Heart left ventricle (tissue), 13 donors: Measurements from ENCODE around the gene ZCCHC2.

Experiments used
- POLR2A ChIP-seq, 2 donors: fragments of 450-650 bp; IDR thresholded peaks; one replicate each; pipeline ENCODE4 v1.6.1; 2017; ENCODE audit warnings: antibody characterized with exemption in 2 of 2, mild to moderate bottlenecking in 2 of 2, moderate library complexity in 2 of 2
- TF ChIP-seq, protein P1 (sequence below), 12 donors: fragments of 200-600 bp; sonication (generic) in 4 of 12; IDR thresholded peaks; one replicate each; pipeline versions ENCODE4 v1.5.0 to v1.8.0; 2018 to 2022; ENCODE audit warnings: antibody characterized with exemption in 12 of 12, mild to moderate bottlenecking in 5 of 12
- donor health status: ischemic (EF 13 %, LVEDD 7.1; RV severe dilation, severe dysfunction).
- donor health status: DM: no; HTN: yes; CAD: no.
- donor health status: DM: no; HTN: no; CAD: no.
- donor health status: ischemic (EF 25% LVEDD 6.9; RV normal size, moderate dysfunction).
- donor health status: ischemic (EF 25% LVEDD 5.7; RV mildly dilated, moderate dysfunction).
- donor health status: ischemic (EF 35%, LVEDD 5.7; RV mildly dilated, moderate dysfunction).
- donor health status: nonischemic (EF 11% LVEDD 7.7; RV severe dilation, severe dysfunction).
- donor health status: DM: yes; HTN: yes; CAD: no.
- donor health status: PGD.
- donor health status: ischemic (EF 29% LVEDD 5.4; RV normal size, mild dysfunction).
- donor health status: nonischemic (EF 23%, LVEDD 6.1; RV moderate dilation, normal function).

- TF ChIP-seq, protein P1, sequence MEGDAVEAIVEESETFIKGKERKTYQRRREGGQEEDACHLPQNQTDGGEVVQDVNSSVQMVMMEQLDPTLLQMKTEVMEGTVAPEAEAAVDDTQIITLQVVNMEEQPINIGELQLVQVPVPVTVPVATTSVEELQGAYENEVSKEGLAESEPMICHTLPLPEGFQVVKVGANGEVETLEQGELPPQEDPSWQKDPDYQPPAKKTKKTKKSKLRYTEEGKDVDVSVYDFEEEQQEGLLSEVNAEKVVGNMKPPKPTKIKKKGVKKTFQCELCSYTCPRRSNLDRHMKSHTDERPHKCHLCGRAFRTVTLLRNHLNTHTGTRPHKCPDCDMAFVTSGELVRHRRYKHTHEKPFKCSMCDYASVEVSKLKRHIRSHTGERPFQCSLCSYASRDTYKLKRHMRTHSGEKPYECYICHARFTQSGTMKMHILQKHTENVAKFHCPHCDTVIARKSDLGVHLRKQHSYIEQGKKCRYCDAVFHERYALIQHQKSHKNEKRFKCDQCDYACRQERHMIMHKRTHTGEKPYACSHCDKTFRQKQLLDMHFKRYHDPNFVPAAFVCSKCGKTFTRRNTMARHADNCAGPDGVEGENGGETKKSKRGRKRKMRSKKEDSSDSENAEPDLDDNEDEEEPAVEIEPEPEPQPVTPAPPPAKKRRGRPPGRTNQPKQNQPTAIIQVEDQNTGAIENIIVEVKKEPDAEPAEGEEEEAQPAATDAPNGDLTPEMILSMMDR (IDR thresholded peaks at IDR 0.05), result no peak
- no peak for TF ChIP-seq POLR2A (IDR thresholded peaks at IDR 0.05)
Observed at GRCh38 chr18:62524440-62525200, 1.8 kb downstream of the ZCCHC2 start.
